ENCODE results near the gene DHDH.
"Not testable (repeated sequence)": the region's sequence is repeated elsewhere in the genome, so short reads cannot be mapped to it uniquely, and the experiment has no call there.

The DHDH gene

DNA sequence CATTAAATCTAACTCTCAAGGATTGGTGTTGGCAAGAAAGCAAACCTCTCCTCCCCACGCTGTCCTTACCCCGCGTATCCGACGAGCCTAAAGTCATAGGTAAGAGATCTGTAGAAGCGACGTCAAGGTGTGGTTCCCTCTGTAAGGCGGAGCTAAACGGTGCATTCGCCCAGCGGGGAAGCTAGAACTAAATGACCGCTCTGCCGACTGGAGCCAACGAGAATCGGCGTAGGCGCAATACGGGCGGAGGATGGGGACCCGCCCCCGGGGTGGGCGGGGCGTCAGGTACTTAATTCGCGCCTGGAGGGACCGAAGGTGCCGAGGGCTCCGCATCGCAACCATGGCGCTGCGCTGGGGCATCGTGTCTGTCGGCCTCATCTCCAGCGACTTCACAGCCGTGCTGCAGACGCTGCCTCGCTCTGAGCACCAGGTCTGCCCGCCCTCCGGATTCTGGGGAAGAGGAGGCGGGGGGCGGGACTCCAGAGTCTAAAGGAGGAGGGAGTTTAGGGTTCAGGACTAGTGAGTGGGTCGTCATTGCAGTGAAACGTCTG, at the start of gene DHDH:
Gene DHDH, plus strand, starts transcription at position 318 of the 551 bp plus-strand sequence. Its CDS starts 23 bp downstream, at position 341.
- DNase-seq (ENCODE audit: low spot score) = peak; percentile 84

DNA sequence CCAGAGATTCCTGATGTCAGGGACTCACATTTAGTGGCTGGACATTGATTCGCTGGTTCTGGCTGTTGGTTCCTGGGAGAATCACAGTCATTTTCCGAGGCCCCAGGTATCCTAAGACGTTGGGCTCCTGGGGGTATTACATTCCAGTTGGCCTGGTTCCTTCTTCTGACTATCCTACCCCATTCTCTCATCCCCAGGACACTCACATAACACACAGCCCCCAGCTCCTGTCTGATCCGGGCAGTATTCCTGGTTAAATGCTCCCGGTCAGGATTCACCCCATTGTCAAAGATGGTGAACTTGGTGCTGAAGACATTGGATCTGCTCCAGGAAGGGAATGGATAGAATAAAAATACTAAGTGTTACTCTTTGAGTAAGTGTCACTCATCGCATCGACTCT, 49.8 kb upstream of the DHDH start:
- no peak for DNase-seq (ENCODE audit: low spot score)

DNA sequence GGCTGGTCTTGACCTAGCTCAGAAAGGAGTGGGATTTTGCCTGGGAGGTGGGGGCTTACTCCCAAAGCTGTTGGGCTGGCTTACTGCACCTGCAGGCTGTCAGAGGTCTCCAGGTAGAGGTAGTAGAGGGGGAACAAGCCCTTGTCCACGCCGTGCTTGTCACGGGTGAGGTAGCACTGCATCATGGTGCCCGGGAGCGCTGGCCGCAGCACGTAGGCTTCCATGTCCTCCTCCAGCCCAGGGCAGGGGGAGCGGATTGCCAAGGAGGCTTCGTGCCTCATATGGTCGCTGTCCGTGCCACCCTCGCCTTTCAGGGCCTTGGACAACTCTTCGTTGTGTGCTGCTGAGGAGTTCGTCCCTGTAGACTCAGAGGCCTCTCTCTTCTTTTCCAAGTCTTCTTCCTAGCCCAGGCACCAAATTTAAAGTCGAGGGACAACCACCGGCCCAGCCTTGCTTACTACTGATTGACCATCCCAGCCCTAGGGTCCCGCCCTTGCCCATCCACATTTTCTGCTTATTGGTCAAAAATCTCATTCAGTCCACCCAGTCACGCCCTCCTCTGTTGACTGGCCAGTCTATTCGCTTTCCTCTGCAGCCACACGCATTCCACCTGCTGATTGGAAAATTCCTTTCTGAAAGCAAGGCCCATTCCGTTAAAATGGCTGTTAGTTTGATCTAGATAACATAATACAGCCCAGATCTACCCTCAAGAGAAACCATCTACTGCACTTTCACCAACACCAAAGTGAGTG, 45.5 kb upstream of the DHDH start:
- DNase-seq (ENCODE audit: low spot score) = no peak

DNA sequence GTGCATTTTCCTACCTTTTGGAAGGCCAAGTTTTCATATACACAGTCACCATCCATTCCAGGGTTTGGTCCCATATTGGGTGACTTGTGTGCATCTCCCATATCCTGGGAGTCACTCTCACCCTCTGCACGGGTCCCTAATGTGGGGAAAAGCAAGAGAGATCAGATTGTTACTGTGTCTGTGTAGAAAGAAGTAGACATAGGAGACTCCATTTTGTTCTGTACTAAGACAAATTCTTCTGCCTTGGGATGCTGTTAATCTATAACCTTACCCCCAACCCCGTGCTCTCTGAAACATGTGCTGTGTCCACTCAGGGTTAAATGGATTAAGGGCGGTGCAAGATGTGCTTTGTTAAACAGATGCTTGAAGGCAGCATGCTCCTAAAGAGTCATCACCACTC, 44.0 kb upstream of the DHDH start:
- not testable (repeated sequence) for DNase-seq (ENCODE audit: low spot score)

DNA sequence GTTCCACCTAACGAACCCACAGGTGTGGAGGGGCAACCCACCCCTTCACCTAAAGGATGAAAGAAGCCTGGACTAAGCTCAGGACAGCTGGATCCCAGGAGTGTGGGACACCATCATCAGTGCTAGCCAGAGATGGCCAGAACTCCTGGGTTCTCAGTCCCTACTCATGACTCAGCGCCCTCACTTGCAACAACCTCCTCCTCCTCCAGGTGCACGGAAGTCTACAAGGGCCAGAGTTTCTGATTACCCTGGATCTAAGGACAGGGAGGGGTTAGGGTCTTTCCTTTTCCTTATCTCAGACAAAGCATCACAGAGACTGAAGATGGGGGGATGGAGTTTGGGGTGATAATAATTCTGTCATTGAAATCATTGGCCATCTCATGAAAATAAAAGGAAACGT, 42.9 kb upstream of the DHDH start:
- no peak for DNase-seq (ENCODE audit: low spot score)

DNA sequence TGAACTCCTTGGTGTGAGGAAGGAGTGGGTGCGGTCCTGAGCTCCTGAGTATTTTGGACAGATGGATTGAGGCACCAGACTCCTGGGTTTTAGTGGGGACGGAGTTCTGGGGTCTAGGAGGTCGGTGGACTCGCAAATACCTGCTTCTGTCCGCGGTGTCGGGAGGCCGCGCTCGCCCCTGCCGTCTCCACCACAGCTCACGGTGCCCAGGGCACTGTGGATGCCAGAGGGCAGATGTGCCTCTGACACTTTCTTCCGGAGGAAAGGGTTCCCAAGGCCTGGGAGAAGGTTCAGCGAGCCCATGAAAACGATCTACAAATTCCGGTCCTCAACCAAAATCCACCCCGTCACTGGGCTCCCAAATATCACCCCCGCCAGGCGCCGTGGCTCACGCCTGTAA, 38.3 kb upstream of the DHDH start:
- no peak for DNase-seq (ENCODE audit: low spot score)

DNA sequence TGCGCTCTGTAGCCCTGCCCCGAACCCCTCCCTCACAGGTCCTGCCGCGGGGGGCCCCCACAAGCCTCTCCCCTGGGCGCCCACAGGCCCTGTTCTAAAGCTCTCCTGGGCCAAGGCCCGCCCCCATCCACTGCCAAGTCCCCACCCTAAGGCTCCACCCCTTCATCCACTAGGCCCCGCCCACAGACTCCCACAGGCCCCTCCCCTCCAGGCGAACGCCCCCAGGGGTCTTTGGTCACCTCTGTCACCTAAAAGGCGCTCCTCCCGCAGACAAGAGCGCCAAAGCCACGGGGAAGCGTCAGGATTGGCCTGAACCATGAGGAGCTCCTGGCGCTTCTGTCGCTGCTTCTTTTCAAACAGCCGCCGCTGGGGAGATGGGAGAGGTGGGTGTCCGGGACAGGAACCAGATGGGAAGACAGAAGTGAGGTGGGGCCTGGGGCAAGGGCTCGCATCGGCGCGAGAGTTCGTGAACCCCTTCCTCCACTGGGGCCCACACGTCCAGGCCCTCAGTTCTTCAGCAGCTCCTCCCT, 37.2 kb upstream of the DHDH start:
- DNase-seq (ENCODE audit: low spot score) = peak; percentile 55

DNA sequence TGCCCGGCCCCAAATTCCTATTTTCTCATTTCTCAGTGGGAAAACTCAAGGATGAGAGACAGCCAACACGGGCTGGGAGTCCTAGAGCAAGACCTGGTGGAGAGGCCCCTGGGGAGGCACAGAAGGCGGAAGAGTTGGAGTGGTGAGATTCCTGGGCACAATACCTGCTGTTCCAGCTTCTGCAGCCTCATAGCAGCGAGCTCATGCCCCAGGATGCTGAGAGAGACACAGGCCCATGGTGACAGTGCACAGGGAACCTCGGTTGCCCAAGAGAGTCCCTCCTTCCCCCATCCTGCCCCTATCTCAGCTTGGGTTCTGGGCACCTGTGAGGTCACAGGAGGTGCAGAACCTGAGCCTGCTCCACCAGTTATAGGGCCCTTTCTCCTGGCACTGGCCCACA, 36.3 kb upstream of the DHDH start:
- DNase-seq (ENCODE audit: low spot score) = no peak

DNA sequence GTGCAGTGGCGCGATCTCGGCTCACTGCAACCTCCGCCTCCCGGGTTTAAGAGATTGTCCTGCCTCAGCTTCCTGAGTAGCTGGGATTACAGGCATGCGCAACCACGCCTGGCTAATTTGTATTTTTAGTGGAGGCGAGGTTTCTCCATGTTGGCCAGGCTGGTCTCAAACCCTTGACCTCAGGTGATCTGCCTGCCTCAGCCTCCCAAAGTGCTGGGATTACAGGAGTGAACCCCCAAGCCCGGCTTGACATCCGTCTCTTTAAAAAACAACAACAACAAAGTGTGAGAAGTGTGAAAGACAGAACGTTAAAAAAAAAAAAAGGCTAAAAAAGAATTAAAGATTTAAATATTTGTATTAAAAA, 34.1 kb upstream of the DHDH start:
- not testable (repeated sequence) for DNase-seq (ENCODE audit: low spot score)

DNA sequence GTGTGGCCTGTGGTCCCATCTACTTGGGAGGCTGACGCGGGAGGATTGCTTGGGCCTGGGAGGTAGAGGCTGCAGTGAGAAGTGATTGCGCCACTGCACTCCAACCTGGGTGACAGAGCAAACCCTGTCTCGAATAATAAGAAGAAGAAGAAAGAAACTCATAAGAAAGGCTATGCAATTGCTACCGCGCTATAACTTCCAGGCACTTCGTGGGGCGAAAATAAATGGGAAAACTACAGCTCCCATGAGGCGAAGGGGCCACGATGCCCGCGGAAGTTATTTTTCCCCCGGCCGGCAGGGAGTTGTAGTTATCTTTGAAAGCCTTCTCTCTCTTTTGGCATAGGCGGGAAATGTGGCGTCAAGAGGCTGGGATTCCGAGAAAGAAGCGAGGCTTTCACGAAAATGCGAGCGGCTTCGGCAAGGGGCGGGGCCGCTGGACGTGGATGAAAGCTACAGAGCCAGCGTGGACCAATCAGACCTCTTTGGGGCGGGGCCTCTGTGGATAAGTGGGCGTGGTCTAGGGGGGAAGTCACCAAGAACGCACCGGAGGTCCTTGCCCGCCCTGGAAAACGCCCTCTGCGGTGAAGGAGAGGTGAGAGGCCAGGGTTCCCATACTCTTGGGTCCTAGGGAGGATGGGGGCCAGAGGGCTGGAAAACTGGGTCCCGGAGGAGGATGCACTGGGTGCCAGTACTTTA, 33.6 kb upstream of the DHDH start, which contains the start of gene NUCB1:
Gene NUCB1, plus strand, starts transcription at position 532 of the 696 bp plus-strand sequence. CDS start 485 bp downstream, outside the sequence.
- DNase-seq (ENCODE audit: low spot score) = peak; percentile 98

DNA sequence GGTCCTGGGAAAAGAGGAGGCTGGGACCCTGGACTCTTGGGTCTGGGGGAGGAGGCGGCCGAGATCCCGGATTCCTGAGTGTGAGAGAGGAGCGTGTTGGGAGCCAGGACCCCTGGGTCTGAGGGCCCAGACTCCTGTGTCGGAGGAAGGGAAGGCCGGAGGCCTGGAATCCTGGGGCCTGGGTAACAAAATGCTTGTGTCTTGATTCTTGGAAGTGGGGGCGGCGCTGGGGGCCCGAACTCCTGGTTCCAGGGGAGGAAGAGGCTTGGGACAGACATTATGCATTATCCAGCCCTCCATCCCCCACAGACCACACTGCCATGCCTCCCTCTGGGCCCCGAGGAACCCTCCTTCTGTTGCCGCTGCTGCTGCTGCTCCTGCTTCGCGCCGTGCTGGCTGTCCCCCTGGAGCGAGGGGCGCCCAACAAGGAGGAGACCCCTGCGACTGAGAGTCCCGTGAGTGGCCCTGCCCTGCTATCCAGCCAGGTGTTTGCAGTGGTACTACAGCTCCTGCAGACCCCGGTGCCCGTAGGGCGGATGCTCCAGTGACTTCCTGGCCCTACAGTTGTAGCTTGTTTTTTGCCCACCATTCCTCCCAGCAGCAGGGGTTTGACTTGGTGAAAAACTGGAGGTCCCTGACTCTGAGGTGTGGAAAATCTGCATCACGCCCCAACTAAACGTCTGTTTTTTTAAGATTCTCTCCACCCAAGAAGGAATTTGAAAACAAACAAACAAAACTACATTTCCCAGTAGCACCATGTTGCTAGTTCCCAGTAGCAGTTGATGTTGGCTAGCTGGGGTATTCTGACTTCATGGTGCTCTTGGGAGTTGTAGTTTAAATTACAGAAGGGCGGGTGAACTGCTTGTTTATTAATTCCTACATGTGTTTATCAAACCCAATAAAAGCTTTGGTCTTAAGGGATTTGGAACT, 32.8 kb upstream of the DHDH start:
- peak; percentile 57 for DNase-seq (ENCODE audit: low spot score)

DNA sequence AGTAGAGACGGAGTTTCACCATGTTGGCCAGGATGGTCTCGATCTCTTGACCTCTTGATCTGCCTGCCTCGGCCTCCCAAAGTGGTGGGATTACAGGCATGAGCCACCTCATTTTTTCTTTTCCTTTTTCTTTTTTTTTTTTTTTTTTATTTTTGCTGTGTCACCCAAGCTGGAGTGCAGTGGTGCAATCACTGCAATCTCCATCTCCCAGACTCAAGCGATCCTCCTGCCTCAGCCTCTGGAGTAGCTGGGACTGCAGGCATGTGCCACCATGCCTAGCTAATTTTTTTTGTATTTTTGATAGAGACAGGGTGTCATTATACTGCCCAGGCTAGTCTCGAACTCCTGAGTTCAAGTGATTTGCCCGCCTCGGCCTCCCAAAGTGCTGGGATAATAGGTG, 31.2 kb upstream of the DHDH start:
- not testable (repeated sequence) for DNase-seq (ENCODE audit: low spot score)

DNA sequence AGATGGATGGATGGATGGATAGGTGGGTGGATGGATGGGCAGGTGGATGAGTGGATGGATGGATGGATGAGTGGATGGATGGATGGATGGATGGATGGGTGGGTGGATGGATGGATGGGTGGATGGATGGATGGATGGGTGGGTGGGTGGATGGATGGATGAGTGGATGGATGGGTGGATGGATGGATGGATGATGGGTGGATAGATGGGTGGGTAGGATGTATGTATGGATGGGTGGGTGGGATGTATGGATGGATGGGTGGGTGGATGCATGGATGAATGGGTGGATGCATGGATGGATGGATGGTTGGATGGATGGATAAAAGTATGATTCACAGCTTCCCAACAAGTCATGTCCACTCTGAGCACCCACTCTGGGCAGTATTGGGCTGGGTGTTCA, 29.7 kb upstream of the DHDH start:
- DNase-seq (ENCODE audit: low spot score) = not testable (repeated sequence)

DNA sequence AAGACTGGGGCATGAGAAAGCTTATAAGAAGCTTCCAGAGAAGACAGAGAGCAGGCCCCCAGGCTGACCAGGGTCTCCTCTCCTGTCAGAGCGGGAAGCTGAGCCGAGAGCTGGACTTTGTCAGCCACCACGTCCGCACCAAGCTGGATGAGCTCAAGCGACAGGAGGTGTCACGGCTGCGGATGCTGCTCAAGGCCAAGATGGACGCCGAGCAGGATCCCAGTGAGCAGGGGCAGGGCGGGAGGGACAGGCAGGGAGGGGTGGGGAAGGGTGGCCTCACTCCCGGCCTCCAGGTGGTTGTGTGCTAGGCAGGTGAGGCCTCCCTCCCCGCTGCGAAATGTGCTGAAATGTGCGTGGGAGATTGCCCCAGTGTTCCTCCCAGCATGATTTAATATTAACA, 27.8 kb upstream of the DHDH start:
- DNase-seq (ENCODE audit: low spot score) = no peak

DNA sequence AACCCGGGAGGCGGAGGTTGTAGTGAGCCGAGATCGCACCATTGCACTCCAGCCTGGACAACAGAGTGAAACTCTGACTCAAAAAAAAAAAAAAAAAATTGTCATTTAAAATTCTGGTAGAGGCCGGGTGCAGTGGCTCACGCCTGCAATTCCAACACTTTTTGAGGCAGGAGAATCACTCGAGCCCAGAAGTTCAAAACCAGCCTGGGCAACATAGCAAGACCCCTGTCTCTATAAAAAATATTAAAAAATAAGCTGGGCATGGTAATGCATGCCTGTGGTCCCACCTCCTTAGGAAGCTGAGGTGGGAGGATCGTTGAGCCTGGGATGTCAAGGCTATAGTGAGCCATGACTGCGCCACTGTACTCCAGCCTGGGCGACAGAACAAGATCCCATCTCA, 27.2 kb upstream of the DHDH start:
- no peak for DNase-seq (ENCODE audit: low spot score)

DNA sequence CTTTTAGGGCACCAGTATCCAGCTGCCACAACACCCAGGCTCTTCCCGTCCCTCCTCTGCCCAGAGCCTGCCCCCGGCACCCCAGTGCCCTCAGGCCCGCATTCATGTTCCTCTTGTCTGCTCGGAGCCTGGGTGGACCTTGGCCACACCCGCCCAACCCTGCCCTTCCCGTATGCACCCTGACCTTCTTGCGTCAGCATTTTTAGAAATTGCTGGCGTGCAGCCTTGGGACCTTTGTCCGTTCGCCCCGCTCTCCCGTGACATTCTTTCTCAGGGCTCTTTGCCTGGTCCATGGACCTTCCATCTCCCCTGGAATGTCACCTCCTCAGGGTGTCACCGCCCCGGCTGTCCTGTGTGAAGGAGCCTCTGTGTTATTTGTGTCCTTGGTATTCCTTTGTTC, 25.8 kb upstream of the DHDH start:
- no peak for DNase-seq (ENCODE audit: low spot score)

DNA sequence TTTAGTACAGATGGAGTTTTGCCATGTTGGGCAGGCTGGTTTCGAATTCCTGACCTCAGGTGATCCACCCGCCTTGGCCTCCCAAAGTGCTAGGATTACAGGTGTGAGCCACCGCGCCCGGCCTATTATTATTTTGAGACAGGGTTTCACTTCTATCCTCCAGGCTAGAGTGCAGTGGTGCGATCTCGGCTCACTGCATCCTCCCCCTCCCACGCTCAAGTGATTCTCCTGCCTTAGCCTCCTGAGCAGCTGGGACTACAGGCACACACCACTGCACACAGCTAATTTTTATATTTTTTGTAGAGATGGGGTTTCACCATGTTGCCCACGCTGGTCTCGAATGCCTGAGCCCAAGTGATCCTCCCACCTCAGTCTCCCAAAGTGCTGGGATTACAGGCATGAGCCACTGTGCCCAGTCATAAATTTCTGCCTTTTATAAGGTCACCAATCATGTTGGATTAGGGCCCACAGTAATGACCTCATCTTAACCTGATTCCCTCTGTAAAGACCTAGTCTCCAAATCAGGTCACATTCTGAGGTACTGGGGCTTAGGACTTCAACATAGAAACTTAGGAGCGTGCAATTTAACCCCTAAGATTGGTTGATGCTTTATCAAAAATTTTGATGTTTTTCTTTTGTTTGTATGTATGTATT, 23.9 kb upstream of the DHDH start:
- DNase-seq (ENCODE audit: low spot score) = peak; percentile 63

DNA sequence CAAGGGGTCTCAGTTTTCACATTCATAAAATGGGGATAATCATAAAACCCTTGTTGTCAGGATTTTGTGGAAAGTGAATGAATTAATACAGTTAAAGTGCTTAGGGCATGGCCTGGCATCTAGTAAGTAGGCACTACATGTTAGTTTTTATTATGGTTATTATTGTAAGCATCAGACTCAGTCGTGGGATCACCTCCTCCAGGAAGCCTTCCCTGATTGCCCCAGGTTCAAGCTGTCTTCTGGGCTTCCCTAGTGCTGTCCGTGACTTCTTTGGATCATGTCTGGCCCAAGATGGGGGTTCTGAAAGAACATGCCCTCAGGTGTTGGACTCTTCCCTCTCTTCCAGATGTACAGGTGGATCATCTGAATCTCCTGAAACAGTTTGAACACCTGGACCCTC, 22.7 kb upstream of the DHDH start:
- DNase-seq (ENCODE audit: low spot score) = no peak

DNA sequence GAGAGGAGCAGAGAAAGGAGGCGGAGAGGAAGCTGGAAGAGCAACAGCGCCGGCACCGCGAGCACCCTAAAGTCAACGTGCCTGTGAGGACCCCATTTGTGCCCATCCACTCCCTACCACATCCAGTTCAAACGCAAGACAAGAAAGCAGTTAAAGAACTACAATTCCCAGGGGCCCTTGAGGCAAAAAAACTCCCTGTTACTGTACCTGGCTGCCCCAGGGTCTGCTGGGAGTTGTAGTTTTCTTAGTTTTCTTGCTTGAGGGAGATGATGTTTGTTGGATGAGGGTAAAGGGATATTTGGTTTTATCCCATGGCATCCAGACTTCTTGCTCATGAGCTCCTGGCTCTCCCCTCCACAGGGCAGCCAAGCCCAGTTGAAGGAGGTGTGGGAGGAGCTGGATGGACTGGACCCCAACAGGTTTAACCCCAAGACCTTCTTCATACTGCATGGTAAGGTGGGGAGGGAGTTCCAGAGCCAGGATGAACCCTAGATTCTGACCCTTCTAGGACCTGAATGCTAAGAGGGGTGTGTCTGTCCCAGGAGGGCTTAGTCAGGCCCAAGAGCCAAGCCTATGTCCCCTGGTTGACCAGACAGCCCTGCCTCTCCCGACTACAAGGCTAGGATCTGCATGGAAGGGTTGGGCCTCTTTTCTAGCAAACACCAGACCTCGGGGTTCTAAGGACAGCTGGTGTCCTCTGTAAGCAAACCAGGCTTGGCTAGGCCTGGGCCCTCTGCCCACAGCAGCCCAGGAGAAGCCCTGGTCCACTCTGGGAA, 20.2 kb upstream of the DHDH start:
- peak; percentile 75 for DNase-seq (ENCODE audit: low spot score)

DNA sequence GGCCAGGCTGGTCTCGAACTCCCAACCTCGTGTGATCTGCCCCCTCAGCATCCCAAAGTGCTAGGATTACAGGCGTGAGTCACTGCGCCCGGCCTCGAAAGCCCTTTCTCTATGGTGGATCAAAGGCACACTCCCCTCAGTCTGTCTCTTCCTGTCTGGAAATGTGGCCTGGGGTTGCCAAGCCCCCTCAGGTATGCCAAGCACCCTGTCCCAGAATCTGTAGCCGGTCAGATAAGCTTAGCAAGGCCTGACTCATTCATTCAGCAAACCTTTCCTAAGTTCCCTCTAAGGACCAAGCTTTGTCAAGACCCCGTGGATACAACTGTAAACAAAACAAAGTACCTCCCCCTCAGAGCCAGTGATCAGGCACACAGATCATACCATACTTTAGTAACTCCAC, 19.3 kb upstream of the DHDH start:
- DNase-seq (ENCODE audit: low spot score) = no peak

DNA sequence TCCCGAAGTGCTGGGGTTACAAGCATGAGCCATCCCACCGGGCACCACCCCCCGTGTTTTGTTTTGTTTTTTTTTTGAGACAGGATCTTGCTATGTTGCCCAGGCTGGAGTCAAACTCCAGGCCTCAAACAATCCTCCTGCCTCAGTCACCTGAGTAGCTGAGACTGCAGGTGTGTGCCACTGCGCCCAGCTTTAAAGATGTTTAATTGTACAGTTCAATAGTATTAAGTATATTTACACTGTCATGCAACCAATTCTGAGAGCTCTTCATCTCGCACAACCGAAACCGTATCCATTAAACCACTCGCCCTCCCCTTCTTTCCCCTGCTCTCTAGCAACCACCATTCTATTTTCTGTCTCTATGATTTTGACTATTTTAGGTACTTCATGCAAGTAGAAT, 17.7 kb upstream of the DHDH start:
- DNase-seq (ENCODE audit: low spot score) = no peak
